Hematopoietic multipotent progenitor cell (in vitro differentiated cells): ENCODE results near the gene PPDPF. TPM values are rescaled to one million over a fixed set of nuclear protein-coding genes. Genes with fewer than 3 reads are reported as not detected.

ENCODE experiments used
- DNase-seq, 3 donors: peaks; one replicate each; pipeline ENCODE4 v3.0.0-alpha.2; 2011 to 2015; ENCODE audit warnings: low read depth in 2 of 3, low spot score in 2 of 3
- total RNA-seq: library from RNA; depleted of rRNA; stranded (reverse); fragments of >200 nt; gene quantifications from one replicate; pipeline ENCODE4 v1.2.3, GENCODE V29; 2012

PPDPF gene
- total RNA-seq, 1 donor: 87.3 TPM

GRCh38 chr20:63499338-63499969, 21.1 kb upstream of the PPDPF start:
- no peak for DNase-seq

GRCh38 chr20:63500151-63500901, 20.2 kb upstream of the PPDPF start:
- no peak for DNase-seq

- DNase-seq: no peak
These were observed 19.4 kb upstream of the PPDPF start for GRCh38 chr20:63500902-63501817.

- no peak for DNase-seq
These were observed 18.5 kb upstream of the PPDPF start for GRCh38 chr20:63501818-63502670.

- DNase-seq: no peak
These were observed 17.8 kb upstream of the PPDPF start for GRCh38 chr20:63502671-63503172.

GRCh38 chr20:63503524-63503923, 17.0 kb upstream of the PPDPF start:
- no peak for DNase-seq

GRCh38 chr20:63504642-63505041, 15.9 kb upstream of the PPDPF start:
- DNase-seq: no peak

- DNase-seq: no peak
These were observed 15.3 kb upstream of the PPDPF start for GRCh38 chr20:63505281-63505680.

- no peak for DNase-seq
These were observed 14.8 kb upstream of the PPDPF start for GRCh38 chr20:63505723-63506122.

GRCh38 chr20:63507083-63507743, 13.4 kb upstream of the PPDPF start:
- DNase-seq: no peak

- no peak for DNase-seq
These were observed 12.3 kb upstream of the PPDPF start for GRCh38 chr20:63508072-63508768.

- DNase-seq: no peak
These were observed 11.4 kb upstream of the PPDPF start for GRCh38 chr20:63509088-63509564.

GRCh38 chr20:63513207-63513606, 7.4 kb upstream of the PPDPF start:
- DNase-seq: no peak

- peak in 1 of 3 donors; percentile 67 for DNase-seq
These were observed 6.0 kb upstream of the PPDPF start for GRCh38 chr20:63514520-63514919.

- no peak for DNase-seq
These were observed 2.9 kb upstream of the PPDPF start for GRCh38 chr20:63517376-63518309.

GRCh38 chr20:63518351-63518861, 2.2 kb upstream of the PPDPF start:
- no peak for DNase-seq

- DNase-seq: no peak
These were observed 1.5 kb upstream of the PPDPF start for GRCh38 chr20:63518946-63519667.
